Activated naive CD4-positive, alpha-beta T cell treated with anti-CD3 and anti-CD28 coated beads, Interleukin-2, amount 10 ng/mL, durations not matched to agents 7 days and 5 days (primary cell): ENCODE measurements around the gene CD52.
A peak's percentile ranks its signal among the peaks of the same experiment; 100 is the strongest.
"Not testable (repeated sequence)": the region's sequence is repeated elsewhere in the genome, so short reads cannot be mapped to it uniquely, and the experiment has no call there.

Experiments used
- CTCF ChIA-PET: fragments of 350-600 bp; sonication (Branson Sonifier 250); formaldehyde crosslinking; loops from one replicate; lab custom pipeline; 2021; ENCODE audit warnings: antibody characterized with exemption; lab: Charles Lee
- DNase-seq: peaks from one replicate; pipeline ENCODE4 v3.0.0-alpha.2; 2020
- H3K27ac Mint-ChIP-seq: one replicate; pipeline ENCODE4 v1.8.0; 2021; ENCODE audit warnings: mild to moderate bottlenecking, moderate library complexity, mixed read lengths
- H3K27me3 Mint-ChIP-seq: one replicate; pipeline ENCODE4 v1.8.0; 2021; ENCODE audit warnings: mild to moderate bottlenecking, mixed read lengths
- H3K36me3 Mint-ChIP-seq: one replicate; pipeline ENCODE4 v1.8.0; 2021; ENCODE audit warnings: mixed read lengths
- H3K4me1 Mint-ChIP-seq: one replicate; pipeline ENCODE4 v1.8.0; 2021; ENCODE audit warnings: mixed read lengths
- H3K4me3 Mint-ChIP-seq: one replicate; pipeline ENCODE4 v1.8.0; 2021; ENCODE audit warnings: mild to moderate bottlenecking, moderate library complexity, mixed read lengths
- H3K9me3 Mint-ChIP-seq: one replicate; pipeline ENCODE4 v1.8.0; 2021; ENCODE audit warnings: mixed read lengths

The CD52 gene

GRCh38 chr1:26297791-26298124, 20.0 kb upstream of the CD52 start:
- peaks cover 12% of the 10 kb centered on the region for H3K4me1 Mint-ChIP-seq
- CTCF ChIA-PET: no interaction called here
- DNase-seq: no peak
- no peak overlapping the region for H3K27ac Mint-ChIP-seq
- H3K27me3 Mint-ChIP-seq: no peaks in the 10 kb centered on the region
- H3K36me3 Mint-ChIP-seq: peaks cover 23% of the 10 kb centered on the region
- no peaks in the 10 kb centered on the region for H3K9me3 Mint-ChIP-seq
- no peak overlapping the region for H3K4me3 Mint-ChIP-seq

DNA sequence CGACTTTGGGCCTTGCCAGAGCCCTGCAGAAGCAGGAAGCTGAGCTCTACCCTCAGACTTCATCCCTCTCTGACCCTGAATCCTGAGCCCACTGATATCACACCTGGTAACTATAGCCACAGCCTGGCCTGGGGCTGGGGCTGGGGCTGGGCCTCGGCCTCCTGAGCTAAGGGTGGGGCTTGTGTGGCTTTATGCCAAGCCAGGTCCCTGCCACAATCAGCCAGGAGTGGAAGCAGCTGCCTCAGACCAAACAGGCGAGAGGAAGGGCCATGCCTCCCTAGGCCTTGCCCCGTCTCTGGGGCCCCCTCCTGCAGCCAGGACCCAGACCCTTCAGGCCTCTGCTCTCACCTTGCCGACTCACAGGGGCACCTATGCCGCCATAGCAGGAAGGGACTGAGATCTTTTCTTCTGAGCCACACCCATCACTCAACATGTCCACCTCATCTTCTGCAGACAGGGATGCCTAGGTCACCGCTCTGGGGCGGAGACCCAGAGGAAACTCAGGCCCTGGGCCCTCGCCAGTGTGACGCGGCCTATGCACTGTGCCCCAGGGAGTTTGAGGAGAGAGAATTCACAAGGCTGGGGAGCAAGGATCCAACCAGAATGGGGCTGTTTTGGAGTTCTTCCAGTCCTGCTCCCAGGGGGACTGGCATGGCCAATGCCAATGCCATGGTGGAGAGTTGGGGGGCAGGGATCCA, 17.0 kb upstream of the CD52 start:
- H3K36me3 Mint-ChIP-seq: peaks cover 10% of the 10 kb centered on the region
- DNase-seq: no peak
- peaks cover 27% of the 10 kb centered on the region for H3K4me1 Mint-ChIP-seq
- peak overlapping the region; percentile 38 for H3K27ac Mint-ChIP-seq
- H3K27me3 Mint-ChIP-seq: no peaks in the 10 kb centered on the region
- CTCF ChIA-PET: interaction anchor here (2.2 kb wide), 1 partner anchor 12 kb away, joined by 9 read pairs; no protein-coding TSS in a partner anchor
- H3K4me3 Mint-ChIP-seq: no peak overlapping the region
- H3K9me3 Mint-ChIP-seq: no peaks in the 10 kb centered on the region

- Mint-ChIP-seq H3K36me3 (peaks cover 8% of the 10 kb centered on the region), H3K27me3 (no peaks in the 10 kb centered on the region), H3K4me3 (no peak overlapping the region), H3K27ac (no peak overlapping the region), H3K9me3 (no peaks in the 10 kb centered on the region), H3K4me1 (peaks cover 46% of the 10 kb centered on the region)
- CTCF ChIA-PET: interaction anchor here (0.9 to 9.1 kb wide), 3 partner anchors 12 to 18 kb away, joined by 3 to 119 read pairs (median 3); no protein-coding TSS in a partner anchor
- DNase-seq: no peak
These were observed 14.9 kb upstream of the CD52 start for GRCh38 chr1:26302733-26303405.

GRCh38 chr1:26305667-26306289, 12.0 kb upstream of the CD52 start:
- Mint-ChIP-seq H3K4me3 (peak overlapping the region; percentile 95), H3K27ac (peak overlapping the region; percentile 99), H3K36me3 (peaks cover 3% of the 10 kb centered on the region), H3K4me1 (peaks cover 57% of the 10 kb centered on the region), H3K9me3 (no peaks in the 10 kb centered on the region), H3K27me3 (no peaks in the 10 kb centered on the region)
- CTCF ChIA-PET: interaction anchor here (2.7 to 9.1 kb wide), 2 partner anchors 15 to 18 kb away, joined by 13 to 119 read pairs; no protein-coding TSS in a partner anchor
- no peak for DNase-seq

GRCh38 chr1:26306290-26307229, 11.2 kb upstream of the CD52 start, which contains the start of gene UBXN11:
UBXN11 (minus strand) TSS chr1:26306636; CDS start chr1:26302883, 3,753 bp downstream.
- Mint-ChIP-seq H3K27ac (peak within 1 kb of the TSS; percentile 99), H3K27me3 (no peaks in the 10 kb centered on the region), H3K4me1 (peaks cover 56% of the 10 kb centered on the region), H3K36me3 (peaks cover 3% of the 10 kb centered on the region), H3K4me3 (peak within 1 kb of the TSS; percentile 95), H3K9me3 (no peaks in the 10 kb centered on the region)
- CTCF ChIA-PET: interaction anchor here (1.4 to 9.1 kb wide), 4 partner anchors 11 to 27 kb away, joined by 4 to 119 read pairs (median 19); partner anchors contain the start of genes CD52 and SH3BGRL3
- DNase-seq: peak; percentile 98

GRCh38 chr1:26307363-26307781, 10.4 kb upstream of the CD52 start:
- Mint-ChIP-seq H3K27ac (peak overlapping the region; percentile 99), H3K4me1 (peaks cover 62% of the 10 kb centered on the region), H3K36me3 (peaks cover 3% of the 10 kb centered on the region), H3K4me3 (peak overlapping the region; percentile 95), H3K27me3 (no peaks in the 10 kb centered on the region), H3K9me3 (no peaks in the 10 kb centered on the region)
- DNase-seq: peak; percentile 73
- CTCF ChIA-PET: interaction anchor here (1.0 to 9.1 kb wide), 7 partner anchors 10 to 109 kb away, joined by 3 to 119 read pairs (median 4); partner anchors contain the start of genes CD52 and SH3BGRL3

GRCh38 chr1:26307966-26308899, 9.5 kb upstream of the CD52 start:
- not testable (repeated sequence) for H3K27me3 Mint-ChIP-seq, H3K9me3 Mint-ChIP-seq, H3K36me3 Mint-ChIP-seq
- CTCF ChIA-PET: interaction anchor here (1.0 to 9.1 kb wide), 7 partner anchors 9 to 108 kb away, joined by 3 to 119 read pairs (median 4); partner anchors contain the start of genes CD52 and SH3BGRL3
- peak; percentile 40 for DNase-seq
- H3K4me3 Mint-ChIP-seq: peak overlapping the region; percentile 95
- peak overlapping the region; percentile 99 for H3K27ac Mint-ChIP-seq
- H3K4me1 Mint-ChIP-seq: peaks cover 66% of the 10 kb centered on the region

DNA sequence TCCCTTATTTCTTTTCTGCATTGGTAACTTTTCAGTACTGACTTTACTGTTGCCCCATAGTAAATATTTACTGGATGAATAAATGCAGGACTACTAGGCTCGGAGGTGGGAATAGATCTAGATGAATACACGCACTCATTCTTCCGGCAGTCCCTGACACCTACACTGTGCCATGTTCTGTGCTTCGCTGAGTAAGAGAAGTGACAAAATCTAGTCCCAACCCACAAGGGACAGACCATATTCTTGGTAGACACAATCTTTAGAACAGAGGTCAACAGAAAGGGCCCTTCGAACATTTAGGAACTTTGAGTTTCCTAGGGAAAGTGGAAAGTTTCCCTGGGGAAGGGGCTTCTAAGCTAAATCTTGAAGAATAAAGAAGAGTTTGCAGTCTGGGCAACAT, 3.3 kb upstream of the CD52 start:
- Mint-ChIP-seq H3K4me1 (peaks cover 61% of the 10 kb centered on the region), H3K36me3 (peaks cover 19% of the 10 kb centered on the region), H3K27ac (peak overlapping the region; percentile 49), H3K9me3 (no peaks in the 10 kb centered on the region), H3K4me3 (no peak overlapping the region), H3K27me3 (no peaks in the 10 kb centered on the region)
- CTCF ChIA-PET: interaction anchor here (1.2 to 19.9 kb wide), 2 partner anchors 32 to 103 kb away, joined by 5 to 632 read pairs; partner anchors contain the start of gene SH3BGRL3
- no peak for DNase-seq

DNA sequence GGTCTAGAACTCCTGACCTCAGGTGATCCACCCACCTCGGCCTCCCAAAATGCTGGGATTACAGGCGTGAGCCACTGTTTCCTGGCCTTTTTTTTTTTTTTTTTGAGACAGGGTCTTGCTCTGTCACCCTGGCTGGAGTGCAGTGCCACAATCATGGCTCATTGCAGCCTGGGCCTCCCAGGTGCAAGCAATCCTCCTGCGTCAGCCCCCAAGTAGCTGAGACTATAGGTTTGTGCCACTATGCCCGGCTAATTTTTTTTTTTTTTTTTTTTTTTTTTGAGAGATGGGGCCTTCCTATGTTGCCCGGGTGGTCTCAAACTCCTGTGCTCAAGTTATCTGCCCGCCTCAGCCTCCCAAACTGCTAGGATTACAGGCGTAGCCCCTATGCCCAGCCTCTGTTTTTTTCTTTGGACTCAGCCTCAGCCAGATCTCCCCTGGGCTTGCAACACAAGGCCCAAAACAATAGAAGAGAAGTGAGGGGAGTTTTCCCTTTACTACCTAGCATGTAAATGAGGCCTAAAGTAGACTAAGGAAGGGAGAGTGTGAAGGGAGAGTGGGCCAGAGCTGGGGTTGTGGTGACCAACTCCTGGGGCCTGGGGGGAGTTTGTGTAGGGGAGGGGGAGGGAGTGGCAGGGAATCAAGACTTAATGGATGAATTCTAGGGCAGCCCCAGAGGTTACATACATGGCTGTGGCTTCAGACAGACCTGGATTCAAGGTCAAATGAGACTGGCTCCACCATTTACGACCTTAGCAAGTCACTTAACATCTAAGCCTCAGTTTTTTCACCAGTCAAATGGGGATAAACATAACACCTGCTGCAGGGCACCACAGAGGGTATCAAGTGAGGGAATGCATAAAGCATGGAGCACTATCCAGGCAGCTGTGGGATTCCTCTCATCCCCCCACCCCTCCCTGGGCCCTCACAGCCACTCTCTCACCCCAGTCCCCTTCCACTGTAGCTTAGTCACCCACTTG, 1.6 kb upstream of the CD52 start:
- Mint-ChIP-seq H3K27ac (peak overlapping the region; percentile 90), H3K36me3 (peaks cover 31% of the 10 kb centered on the region), H3K27me3 (no peaks in the 10 kb centered on the region), H3K9me3 (no peaks in the 10 kb centered on the region), H3K4me3 (peak overlapping the region; percentile 90), H3K4me1 (peaks cover 71% of the 10 kb centered on the region)
- CTCF ChIA-PET: interaction anchor here (0.9 to 19.9 kb wide), 4 partner anchors 8 to 34 kb away, joined by 3 to 632 read pairs (median 14); partner anchors contain the start of genes SH3BGRL3 and UBXN11
- no peak for DNase-seq

- H3K36me3 Mint-ChIP-seq: peaks cover 38% of the 10 kb centered on the region
- H3K4me3 Mint-ChIP-seq: peak overlapping the region; percentile 90
- CTCF ChIA-PET: interaction anchor here (0.9 to 19.9 kb wide), 5 partner anchors 9 to 83 kb away, joined by 3 to 632 read pairs (median 25); partner anchors contain the start of genes SH3BGRL3 and UBXN11
- peak overlapping the region; percentile 89 for H3K27ac Mint-ChIP-seq
- H3K9me3 Mint-ChIP-seq: no peaks in the 10 kb centered on the region
- no peaks in the 10 kb centered on the region for H3K27me3 Mint-ChIP-seq
- H3K4me1 Mint-ChIP-seq: peaks cover 72% of the 10 kb centered on the region
- no peak for DNase-seq
These were observed 612 bp upstream of the CD52 start for GRCh38 chr1:26317146-26317545.

GRCh38 chr1:26318338-26319064, 743 bp downstream of the CD52 start:
- Mint-ChIP-seq H3K36me3 (peaks cover 50% of the 10 kb centered on the region), H3K27me3 (no peaks in the 10 kb centered on the region), H3K9me3 (no peaks in the 10 kb centered on the region), H3K4me1 (peaks cover 79% of the 10 kb centered on the region), H3K27ac (peak overlapping the region; percentile 89), H3K4me3 (peak overlapping the region; percentile 90)
- CTCF ChIA-PET: interaction anchor here (0.9 to 19.9 kb wide), 9 partner anchors 11 to 149 kb away, joined by 3 to 632 read pairs (median 3); partner anchors contain the start of genes SH3BGRL3, UBXN11 and ZNF593
- peak; percentile 44 for DNase-seq
